ENCODE data around the gene ARHGEF3. TPM values are rescaled to one million over a fixed set of nuclear protein-coding genes. Genes with fewer than 3 reads are reported as not detected.

ARHGEF3 gene
- total RNA-seq, 3 donors from 2014 or later (not counting 1 experiment from before 2014, with no cell fraction given): 112 to 211 (median 135) TPM

GRCh38 chr3:56778893-56779292 is 22.9 kb downstream of the ARHGEF3 start:
- Histone ChIP-seq H3K27me3 (ENCODE audit: control insufficient read depth, insufficient read depth, low read length) (no peaks in the 10 kb centered on the region), H3K9me3 (ENCODE audit: control insufficient read depth, insufficient read depth, low read length) (no peaks in the 10 kb centered on the region), H3K36me3 (ENCODE audit: control insufficient read depth, insufficient read depth, low read length) (peaks cover 10% of the 10 kb centered on the region), H3K4me3 (ENCODE audit: low read length) (no peak overlapping the region), H3K27ac (ENCODE audit: low read length) (peak overlapping the region; percentile 44), H3K4me1 (ENCODE audit: control insufficient read depth, insufficient read depth, low read length) (peaks cover 71% of the 10 kb centered on the region)
- no peak for TF ChIP-seq CTCF (IDR thresholded peaks at IDR 0.05)
- Mint-ChIP-seq H3K4me1 (peaks cover 91 to 95% of the 10 kb centered on the region in 2 donors), H3K27ac (peak overlapping the region; percentile 85 to 92), H3K36me3 (no peaks in the 10 kb centered on the region), H3K9me3 (no peaks in the 10 kb centered on the region), H3K27me3 (ENCODE audit: low read depth in 2 of 2) (no peaks in the 10 kb centered on the region), H3K4me3 (peak overlapping the region; percentile 75)
- 65% methylated on average over 2 of the region's 2 CpGs for WGBS (ENCODE audit: insufficient coverage)
- ATAC-seq: no peak
- intact Hi-C loops (cut with micrococcal nuclease): no loop called here
- no peak for DNase-seq

- Histone ChIP-seq H3K9me3 (ENCODE audit: control insufficient read depth, insufficient read depth, low read length) (no peaks in the 10 kb centered on the region), H3K4me3 (ENCODE audit: low read length) (no peak overlapping the region), H3K27ac (ENCODE audit: low read length) (peak overlapping the region; percentile 37), H3K27me3 (ENCODE audit: control insufficient read depth, insufficient read depth, low read length) (no peaks in the 10 kb centered on the region), H3K36me3 (ENCODE audit: control insufficient read depth, insufficient read depth, low read length) (peaks cover 33% of the 10 kb centered on the region), H3K4me1 (ENCODE audit: control insufficient read depth, insufficient read depth, low read length) (peaks cover 58% of the 10 kb centered on the region)
- DNase-seq: no peak
- no peak for TF ChIP-seq CTCF (IDR thresholded peaks at IDR 0.05)
- Mint-ChIP-seq H3K27ac (peak overlapping the region; percentile 85 to 92), H3K4me3 (peak overlapping the region; percentile 75), H3K4me1 (peaks cover 88 to 90% of the 10 kb centered on the region in 2 donors), H3K9me3 (no peaks in the 10 kb centered on the region), H3K36me3 (peaks cover 8% of the 10 kb centered on the region), H3K27me3 (ENCODE audit: low read depth in 2 of 2) (no peaks in the 10 kb centered on the region)
- intact Hi-C loops (cut with micrococcal nuclease): no loop called here
- WGBS (ENCODE audit: insufficient coverage): 71% methylated on average over 2 of the region's 3 CpGs
- ATAC-seq: no peak
Observed at GRCh38 chr3:56776556-56776950, 25.2 kb downstream of the ARHGEF3 start.

GRCh38 chr3:56775838-56776555 is 25.8 kb downstream of the ARHGEF3 start:
- Mint-ChIP-seq H3K36me3 (peaks cover 14% of the 10 kb centered on the region), H3K9me3 (no peaks in the 10 kb centered on the region), H3K27ac (peak overlapping the region; percentile 85 to 92), H3K4me1 (peaks cover 90 to 92% of the 10 kb centered on the region in 2 donors), H3K27me3 (ENCODE audit: low read depth in 2 of 2) (no peaks in the 10 kb centered on the region), H3K4me3 (peak overlapping the region; percentile 75)
- H3K4me1 ChIP-seq (ENCODE audit: control insufficient read depth, insufficient read depth, low read length): peaks cover 56% of the 10 kb centered on the region
- H3K4me3 ChIP-seq (ENCODE audit: low read length): no peak overlapping the region
- DNase-seq (no peak), ATAC-seq (peak in 2 of 3 donors; percentile 19 to 24)
- H3K9me3 ChIP-seq (ENCODE audit: control insufficient read depth, insufficient read depth, low read length): no peaks in the 10 kb centered on the region
- peaks cover 38% of the 10 kb centered on the region for H3K36me3 ChIP-seq (ENCODE audit: control insufficient read depth, insufficient read depth, low read length)
- 57% methylated on average over 7 of the region's 8 CpGs for WGBS (ENCODE audit: insufficient coverage)
- H3K27ac ChIP-seq (ENCODE audit: low read length): peak overlapping the region; percentile 37
- H3K27me3 ChIP-seq (ENCODE audit: control insufficient read depth, insufficient read depth, low read length): no peaks in the 10 kb centered on the region
- TF ChIP-seq CTCF (IDR thresholded peaks at IDR 0.05): no peak
- intact Hi-C loops (cut with micrococcal nuclease): no loop called here

All from natural killer cell (primary cell).